Measurements from ENCODE around the gene EPHA6.

GRCh38 chr3:97647441-97647982 is 833.1 kb downstream of the EPHA6 start:
- TF ChIP-seq POLR2A (IDR thresholded peaks at IDR 0.05): no peak
- TF ChIP-seq CTCF (IDR thresholded peaks at IDR 0.05): no peak
